Fibroblast of skin of right quadriceps (primary cell): ENCODE data around the gene RCC2.

Experiments
- DNase-seq: peaks from one replicate; pipeline ENCODE4 v3.0.0-alpha.2; 2013

Gene RCC2

DNA sequence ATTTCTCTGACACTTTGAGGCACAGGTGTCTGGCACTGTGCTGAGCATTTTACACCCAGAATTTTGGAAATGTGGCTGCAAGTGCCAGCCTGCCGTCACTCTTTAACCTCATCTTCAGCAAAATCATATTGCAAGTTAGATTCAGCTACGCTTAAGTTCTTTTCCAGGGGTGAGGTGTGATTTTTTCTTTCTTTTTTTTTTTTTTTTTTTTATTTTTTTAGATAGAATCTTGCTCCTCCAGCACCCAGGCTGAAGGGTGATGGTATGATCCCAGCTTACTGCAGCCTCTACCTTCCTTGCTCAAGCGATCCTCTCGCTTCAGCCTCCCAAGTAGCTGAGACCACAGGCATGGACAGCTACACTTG is 2.5 kb upstream of the RCC2 start:
- no peak for DNase-seq

DNA sequence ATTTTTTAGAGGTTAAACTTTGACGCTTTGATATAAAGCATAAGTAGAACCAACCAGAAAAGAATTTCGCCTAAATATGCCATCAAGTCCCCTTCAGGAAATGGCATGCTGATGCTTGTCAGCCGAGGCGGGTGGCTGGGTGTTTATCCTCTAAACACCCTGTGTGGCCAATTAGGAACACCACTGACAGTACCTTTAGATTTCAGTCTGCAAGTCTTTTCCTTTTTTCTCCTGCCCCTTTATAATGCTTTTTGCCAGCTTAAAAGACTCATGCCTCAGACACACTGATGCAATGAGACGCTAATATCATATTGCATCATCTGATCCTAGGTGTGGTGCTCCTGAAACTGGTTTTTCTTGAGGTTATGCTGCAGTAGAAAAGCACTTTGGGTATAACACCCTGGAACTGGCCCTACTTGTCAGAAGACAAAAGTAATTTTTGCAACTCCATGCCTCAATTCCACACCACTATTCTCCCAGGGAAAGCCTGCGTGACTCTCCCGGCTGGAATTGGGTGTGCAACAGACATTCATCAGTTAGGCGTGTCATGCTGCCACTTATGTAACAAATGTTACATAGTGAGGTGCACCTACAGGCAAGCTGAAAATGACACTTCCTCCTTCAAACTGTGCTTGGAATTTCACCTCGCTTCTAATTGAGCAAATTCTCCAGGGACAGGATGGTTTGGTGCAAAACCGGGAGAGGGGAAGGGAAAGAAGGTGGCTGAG is 2.0 kb upstream of the RCC2 start:
- DNase-seq, result peak; percentile 73

DNA sequence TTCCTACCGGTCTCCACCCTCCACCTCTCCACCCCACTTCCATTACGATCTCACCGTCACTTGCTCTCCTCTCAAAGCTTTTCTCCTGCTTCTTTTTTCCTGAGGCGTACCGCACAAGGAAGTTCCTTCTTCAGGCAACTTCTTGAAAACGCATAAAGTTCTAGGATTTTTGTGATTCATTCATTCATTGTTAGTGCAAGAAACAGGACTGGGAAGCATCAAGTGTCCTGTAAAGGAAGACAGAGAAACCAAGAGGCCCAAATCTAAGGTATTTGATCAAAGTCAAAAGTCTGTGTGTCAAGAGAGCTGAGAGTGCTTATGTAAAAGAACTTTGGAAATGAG is 1.3 kb upstream of the RCC2 start:
- no peak for DNase-seq

DNA sequence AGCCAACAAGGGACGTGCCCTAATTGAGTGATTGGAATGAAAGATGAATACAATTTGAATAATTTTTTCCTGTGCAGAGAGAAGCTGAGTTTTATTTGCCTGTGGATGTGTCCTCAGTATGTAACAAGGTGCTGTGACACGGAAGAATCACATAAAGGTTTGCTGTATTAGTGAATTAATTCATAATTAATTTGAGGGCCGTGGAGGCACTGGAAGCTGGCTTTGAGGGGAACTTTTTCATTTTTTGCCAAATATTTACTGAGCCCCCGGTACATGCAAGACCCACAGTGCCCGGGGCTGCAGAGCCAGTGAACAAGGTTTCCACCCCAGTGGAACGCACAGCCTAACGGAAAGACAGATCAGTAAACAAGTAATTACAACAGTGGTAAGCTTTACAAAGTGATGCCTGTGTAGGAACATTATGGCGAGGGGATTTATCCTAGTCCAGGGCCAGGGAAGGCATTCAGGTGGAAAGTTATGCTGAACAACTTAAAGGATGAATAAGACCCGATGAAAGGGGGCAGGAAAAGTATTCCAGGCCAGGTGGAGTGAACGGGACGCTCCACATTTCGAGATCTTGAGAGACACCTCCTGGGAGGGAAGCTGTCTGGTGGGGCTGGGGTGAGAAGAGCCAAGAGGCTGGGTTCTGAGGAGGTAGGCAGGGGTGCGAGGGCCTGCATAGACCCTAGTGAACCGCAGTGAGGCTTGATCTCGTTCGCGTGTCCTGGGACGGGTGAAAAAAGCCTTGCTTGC is 773 bp upstream of the RCC2 start:
- no peak for DNase-seq

DNA sequence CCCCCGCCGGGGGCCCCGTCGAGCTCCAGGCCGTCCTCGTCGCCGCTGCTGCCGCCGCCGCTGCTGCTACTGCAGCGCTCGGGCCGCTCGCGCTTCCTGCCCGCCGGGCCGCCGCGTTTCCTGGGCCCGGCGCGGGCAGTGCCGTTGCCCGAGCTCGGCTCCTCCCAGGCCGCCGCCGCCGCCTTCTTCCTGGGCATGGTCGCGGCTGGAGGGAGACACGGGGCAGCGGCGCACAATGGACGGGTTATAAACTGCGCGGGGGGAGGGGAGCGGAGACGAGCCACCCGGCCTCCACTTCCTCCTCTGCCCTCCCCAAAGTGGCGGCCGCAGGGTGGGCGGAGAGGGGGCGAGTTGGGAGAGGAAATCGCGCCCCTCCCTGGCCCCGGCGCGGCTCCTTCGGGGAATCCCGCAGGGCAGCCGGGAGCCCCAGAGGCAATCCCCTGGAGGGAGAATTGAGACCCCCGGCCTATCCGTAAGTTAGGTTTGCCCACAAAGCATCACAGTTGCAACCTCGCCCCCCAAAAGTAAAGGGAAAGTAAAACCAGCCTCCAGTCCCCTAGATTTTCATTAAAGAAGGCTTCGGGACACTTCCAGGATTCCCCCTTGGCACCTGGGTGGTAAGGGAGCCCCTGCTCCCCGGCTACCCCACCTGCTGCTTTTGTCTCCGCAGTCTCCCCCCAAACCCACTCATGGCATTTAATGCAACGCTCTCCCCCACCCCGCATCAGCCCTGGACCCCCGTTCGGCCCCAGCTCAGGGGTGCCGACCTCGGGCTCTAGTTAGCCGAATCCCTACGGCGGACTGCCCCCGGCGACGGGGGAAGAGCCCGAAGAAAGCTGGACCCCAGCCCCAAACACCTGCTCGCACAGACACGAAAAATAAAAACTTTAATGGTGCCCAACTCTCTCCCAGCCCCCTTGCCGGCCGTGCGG is 893 bp downstream of the RCC2 start:
- DNase-seq, result peak; percentile 63

DNA sequence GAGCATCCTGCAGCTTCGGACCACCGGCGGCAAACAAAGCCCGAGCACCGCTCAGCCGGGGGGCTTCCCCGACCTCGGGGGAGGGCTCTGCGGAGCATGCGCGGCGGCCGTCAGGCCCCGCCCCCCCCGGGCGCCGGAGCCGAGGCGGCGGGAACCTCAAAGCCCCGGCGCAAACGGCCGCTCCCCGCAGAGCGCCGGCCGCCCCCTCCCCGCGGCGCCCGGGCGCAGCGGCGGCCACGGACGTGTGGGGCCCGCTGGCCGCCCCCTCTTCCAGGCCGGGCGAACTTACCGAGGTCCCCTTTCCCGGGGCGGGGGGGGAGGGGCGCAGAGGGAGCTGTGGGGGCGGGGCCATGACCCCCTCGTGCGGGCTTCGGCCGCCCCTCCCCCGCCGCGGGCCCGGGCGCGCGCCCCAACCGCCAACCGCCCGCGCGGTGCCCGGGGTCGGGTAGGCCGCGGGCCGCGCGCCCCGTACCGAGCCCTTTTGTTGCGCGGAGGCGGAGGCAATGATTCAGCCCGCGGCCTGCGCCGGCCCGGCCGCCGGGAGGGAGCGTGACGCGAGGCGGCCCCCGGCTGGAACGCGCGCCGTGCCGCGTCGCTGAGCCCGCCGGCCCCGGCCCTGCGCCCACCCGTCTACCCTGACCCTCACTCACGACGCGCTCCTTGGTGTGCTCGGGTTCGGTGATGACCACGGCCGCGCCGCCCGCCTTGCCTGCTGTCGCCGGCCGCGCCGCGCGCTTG is 1.7 kb downstream of the RCC2 start:
- DNase-seq, result peak; percentile 44

DNA sequence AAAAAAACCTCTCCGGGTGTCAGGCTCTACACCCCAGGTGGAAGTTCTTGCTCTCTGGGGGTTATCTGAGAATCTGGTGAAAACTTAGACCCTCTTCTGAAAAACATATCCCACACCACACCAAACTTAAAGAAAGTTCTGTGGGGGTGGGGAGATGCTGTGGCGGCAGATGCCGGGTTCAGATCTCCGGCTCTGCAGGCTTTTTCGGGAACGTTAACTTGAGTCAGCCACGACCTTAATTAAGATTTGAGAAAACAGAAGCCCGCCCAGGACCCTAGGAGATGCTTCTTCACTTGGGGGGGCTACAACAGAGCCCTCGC is 2.3 kb downstream of the RCC2 start:
- DNase-seq, result no peak

DNA sequence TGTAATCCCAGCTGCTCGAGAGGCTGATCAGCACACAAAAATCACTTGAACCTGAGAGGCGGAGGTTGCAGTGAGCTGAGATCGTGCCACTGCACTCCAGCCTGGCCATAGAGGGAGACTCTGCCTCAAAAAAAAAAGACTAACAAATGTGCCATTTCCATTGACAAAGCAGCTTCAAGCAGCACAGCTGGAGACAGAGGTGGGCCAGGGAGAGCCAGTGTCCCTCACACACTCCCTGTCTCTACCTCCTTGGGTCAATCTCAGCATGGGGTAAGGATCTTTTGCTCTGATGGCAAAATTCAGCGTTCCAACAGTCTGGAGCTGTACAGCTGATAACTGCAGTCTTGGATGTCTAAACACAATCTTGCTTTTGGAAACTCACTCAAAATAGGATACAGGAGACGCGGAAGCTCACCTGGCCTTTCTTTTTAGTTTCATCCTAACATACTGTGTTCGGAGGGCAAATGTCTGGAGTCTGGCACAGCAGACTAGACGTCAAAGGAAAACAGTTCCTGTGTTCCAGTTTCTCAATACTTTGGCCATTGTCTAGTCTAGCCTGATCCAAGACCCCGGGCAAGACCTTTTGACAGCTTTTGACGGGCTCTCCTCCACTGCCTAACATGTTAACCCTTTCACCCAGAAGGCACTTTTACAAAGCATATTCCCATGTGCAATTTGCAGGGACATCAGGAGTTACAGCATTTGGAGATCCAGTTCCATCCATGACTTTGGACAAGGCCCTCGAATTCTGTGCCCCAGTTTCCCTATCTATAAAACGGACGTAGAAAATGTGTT is 2.9 kb downstream of the RCC2 start:
- no peak for DNase-seq

DNA sequence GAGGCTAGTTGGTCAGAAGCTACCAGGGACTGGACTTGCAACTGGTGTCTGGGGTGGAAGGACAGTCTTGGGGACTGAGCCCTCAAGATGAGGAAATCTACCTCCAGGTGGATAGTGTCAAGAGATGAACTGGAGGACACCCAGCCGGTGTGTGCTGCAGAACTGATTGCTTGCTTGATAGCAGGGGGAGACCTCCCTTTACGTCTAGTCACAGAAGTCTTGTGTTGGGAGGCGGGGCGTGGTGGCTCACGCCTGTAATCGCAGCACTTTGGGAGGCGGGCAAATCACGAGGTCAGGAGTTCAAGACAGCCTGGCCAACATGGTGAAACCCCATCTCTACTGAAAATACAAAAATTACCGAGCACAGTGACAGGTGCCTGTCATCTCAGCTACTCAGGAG is 4.9 kb downstream of the RCC2 start:
- DNase-seq, result no peak

DNA sequence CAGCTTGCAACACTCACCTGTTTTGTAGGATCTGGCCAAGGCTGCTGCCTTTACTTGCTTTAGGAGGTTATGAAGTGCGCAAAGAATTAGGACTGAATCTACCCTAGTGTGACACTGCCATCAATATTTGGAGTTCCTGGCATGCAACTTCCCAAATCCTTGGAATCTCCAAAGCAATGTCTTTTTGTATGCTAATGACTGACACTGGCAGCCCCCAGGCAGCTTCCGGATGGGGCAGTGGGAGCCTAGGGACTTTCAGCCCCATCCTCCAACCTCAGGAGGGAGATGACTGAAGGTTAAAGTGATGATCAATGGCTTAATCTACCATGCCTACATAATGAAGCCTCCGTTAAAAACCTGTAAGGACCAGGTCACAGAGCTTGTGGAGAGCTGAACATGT is 5.5 kb downstream of the RCC2 start:
- DNase-seq, result no peak

DNA sequence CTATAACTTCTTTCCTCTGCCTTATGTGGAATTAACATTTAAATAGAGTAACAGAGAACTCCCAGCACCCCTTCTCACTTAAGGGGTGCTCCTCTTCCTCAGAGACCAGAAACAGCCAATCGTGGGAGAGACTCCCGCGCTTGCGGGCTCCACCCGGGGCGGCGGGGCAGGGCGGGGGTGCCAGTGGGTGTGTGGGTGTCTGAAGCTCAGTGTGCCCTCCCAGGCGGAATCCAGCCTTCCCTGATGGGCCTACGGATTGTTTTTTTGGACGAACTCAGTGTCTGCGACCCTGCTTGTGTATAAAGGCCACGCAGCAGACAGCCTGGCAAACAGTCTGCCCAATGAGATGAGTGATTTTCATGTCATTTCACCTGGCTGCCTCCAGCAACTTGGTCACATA is 6.2 kb downstream of the RCC2 start:
- no peak for DNase-seq

DNA sequence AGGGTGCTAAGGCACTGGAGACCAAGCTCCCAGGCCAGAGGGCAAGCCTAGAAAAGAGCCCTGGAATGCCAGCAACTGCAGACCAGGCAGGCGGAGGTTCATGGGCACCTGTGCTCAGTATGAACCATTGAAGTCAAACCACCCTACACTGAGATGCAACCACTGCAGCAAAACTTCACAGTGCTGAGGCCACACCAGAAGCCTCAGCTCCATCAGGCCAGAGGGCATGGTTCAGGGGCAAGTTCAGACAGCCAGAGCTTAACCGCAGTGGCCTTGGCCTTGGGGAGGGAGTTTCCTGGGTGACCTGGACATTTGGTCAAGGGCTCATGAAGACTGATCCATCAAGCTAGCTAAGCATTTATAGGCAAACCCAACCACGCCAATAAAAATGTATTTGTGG is 7.1 kb downstream of the RCC2 start:
- DNase-seq, result no peak

DNA sequence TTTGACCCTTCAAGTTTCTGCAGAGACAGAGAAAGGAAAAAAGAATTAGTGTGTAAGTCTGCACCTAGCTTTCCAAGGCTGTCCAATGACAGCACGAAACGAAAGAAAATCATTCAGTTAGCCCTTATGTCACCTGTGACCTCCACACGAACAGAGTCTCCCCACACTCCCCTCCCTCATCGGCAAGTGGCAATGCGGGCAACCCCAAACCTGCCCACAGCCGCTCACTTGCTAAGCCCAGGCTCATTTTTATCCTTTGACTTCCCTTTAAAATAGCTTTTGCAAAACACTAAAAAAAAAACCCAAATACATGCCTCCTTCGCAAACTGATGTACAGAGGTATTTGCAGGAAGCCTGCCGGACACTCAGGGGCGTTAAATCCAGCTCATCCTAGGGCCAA is 10.3 kb downstream of the RCC2 start:
- no peak for DNase-seq

DNA sequence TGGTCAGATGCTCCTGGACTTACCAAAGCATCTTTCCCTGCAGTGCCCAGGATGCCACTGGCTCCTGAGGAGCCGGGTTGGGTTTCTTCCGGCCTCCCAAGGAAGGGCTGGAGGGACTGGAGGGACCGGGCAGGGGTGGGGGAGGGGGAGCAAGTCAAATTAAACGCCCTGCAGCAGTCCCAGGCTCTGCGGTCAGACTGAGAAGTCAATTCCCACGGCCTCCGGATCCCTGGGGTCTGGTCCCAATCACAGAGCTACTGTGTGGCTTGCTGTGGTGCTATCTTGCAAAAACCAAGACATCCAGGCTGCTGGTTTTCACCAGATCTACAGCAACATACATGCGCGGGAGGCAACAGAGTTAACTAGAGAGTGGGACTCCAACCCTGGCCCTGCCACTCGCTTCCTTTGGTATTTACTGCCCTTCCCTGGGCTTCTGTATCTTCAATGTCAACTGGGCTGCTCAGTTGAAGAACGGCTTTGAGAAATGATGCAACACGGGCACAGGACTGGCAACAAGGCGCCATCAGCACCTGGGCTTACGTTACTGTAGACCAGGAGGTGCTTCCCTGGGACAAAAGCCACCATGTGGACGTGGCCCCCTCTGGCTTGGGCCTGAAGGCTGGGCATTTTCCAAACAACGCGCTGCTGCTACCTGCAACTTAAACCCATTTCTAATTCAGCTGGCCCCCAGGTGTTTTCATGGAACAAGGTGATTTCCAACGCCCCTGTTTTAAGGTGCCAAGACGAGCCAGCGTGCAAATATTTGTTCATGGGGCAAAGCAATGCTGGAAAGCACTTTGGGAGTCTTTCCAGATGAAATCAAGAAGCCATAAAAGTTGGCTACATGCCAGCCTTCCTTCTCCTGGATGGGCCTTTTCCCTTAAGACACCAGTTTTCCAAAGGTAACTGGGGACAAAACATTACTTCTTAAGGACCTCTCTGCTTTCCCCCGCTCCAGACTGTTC is 11.5 kb downstream of the RCC2 start:
- DNase-seq, result no peak

DNA sequence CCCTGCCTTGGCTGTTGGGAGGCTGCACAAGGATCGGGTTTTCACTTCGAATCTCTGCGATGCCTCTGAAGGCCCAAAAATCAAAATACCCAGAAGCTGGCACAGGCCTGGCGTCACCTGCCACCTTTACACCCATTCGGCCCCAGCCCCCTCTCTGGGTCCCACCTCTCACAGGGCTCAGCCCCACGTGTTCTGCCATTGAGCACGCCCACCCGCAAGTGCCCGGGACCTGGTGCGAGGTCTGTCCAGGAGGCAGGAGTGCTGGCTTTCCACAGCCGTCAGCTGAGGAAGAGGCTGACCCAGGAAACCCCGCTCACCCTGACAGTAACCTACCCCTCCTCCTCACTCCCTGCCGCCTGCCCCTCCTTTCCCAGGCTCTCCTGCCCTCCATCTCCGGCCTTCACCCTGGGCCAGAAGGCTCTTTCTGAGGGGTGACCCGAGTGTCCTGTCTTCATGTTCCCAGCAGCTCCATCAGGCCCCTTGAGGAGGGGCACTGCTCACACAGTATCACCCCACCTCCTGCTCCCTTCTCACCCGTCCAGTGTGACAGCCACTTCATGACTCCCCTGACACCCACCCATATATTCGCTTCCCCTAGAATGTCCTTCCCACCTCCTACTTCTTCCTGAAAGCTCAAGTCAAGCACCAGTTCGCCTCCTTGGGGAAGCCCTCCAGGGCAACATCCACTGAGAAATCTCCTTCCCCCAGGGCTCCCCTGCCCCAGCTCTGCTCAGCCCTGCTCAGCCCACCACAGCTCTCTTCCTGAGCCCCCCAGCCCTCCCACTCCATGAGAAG is 13.5 kb downstream of the RCC2 start:
- DNase-seq, result no peak

DNA sequence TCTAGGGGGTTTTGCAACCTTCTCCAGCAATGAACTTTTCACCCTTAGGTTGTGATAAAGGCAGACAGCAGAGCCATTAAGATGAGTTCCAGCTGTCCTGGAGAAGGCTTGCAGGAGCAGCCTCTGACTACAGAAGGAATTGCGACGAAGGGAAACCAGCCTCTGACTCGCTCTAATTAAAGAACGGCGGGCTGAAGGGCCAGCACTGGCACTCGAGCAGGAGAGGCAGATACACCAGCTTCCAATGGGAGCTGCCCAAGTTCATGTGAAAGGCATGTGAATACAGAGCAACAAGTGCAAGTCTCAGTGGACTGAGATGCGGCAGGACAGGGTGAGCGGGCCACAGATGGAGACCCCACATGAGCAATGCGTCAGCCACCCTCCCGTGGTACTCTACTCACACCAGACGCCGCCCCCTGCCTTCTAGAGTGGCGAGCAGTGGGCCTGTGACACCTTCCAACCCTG is 15.7 kb downstream of the RCC2 start:
- DNase-seq, result peak; percentile 31

DNA sequence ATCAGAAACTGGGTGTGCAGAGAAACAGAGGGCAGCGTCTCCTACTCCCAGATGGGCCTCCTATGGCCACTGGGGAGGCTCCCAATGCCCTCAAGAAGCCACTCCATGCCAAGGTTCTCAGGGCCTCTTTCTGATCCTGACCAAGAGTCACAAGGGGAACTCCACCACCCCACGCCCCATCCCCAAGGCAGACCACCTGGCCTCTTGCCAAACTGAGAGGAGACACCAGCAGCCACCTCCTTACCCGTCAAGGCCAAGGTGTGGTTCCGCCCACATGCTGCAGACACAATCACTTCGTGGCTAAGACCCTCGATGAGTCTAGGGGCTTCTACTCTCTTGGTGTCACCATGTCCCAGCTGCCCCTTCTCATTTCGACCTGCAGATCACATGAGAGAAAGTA is 17.0 kb downstream of the RCC2 start:
- DNase-seq, result no peak

DNA sequence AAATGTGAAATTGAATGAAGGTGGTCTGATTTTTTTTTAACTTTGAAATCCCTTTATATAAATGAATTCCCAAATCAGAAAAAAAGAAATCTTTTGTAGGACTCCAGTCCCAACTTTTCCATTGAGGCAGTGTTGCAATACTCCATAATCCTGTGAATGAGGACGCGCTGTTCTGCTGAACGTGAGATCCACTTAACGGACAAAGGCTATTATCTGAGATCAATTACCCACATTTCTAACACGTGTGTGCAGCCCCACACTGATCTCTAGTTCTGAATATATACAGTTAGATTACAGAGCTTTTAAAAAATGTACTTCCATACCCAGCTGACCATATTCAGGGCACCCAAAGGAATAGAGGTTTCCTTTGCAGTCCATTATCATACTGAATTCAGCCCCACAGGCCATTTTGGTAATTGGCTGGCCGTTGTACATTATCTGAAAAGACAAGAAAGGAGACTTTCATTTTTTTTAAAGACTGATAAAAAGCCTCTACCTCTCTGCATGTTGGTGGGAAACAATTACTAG is 19.0 kb downstream of the RCC2 start:
- no peak for DNase-seq

DNA sequence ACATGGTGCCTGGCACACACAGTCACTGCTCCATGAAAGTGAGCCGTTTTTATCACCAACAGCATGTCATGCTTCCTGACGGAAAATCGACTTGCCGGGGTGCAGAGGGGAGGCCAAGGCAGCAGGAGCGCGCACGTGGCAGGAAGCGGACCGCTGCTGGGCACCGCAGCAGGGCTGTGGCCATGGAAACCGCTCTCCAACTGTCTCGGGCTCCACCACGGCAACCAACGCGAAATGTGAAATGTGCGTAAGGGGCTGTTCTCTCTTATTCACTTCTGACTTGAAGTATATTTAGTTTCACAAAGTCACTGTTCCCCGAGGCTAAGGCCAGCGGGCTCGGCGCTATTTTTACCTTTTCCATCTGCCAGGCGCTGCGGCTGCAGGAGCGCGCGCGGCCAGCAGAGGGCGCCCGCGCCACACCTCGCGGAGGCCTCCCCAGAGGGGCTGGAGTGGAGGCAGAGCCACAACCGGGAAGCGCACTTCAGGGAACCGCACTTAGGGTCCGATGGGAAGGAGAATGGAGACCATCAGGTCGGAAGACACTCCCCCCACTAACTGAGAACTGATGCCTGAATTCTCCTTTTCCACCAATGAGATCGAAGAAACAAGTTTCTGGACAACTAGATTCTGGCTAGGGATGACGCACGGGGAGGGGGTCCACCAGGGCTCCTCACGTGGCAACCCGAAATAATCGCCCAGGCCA is 19.7 kb downstream of the RCC2 start:
- DNase-seq, result peak; percentile 54
